ENCODE measurements around the gene COX7A1. TPM values are rescaled to one million over a fixed set of nuclear protein-coding genes. Genes with fewer than 3 reads are reported as not detected.
"Not testable (repeated sequence)": the region's sequence is repeated elsewhere in the genome, so short reads cannot be mapped to it uniquely, and the experiment has no call there.

Gene COX7A1
- total RNA-seq, 4 donors from 2014 or later, result 1.8 to 19.8 (median 6.6) TPM

DNA sequence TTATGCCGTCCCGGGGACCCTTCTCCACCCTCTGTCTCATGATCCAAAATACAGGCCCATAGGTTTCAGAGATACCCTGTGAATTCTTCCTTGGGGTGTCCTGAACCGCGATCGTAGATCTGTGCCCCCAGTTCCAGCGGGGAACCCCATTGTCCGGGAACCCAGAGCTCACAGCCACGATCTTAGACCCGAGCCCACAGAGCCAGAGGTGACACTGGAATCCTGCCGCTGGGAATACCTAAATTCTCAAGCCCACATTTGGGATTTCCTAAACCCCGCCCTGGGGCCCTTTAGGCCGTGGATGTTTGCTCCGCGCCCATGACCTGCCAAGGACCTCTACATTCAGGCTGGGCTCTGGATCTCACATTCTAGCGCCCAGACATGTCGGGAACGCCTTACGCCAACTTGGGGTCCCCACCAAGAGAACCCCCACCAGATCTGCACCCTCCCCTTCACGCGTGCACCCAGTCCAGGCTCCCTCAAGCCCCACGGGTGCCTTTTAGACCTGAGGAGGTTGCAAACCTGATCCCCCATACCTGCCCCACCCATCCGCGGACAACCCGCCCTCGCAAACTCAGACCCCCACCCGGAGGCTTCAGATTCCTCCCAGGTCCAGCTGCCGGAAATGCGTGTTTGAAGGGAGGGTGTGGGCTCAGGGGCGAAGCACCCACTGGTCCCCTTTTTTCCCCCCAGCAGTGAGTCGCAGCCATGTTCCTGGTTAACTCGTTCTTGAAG lies 11.8 kb downstream of the COX7A1 start:
- Histone ChIP-seq H3K4me1 (peaks cover 0 to 18% (median 5%) of the 10 kb centered on the region in 4 donors), H3K9me3 (no peaks in the 10 kb centered on the region), H3K4me3 (peak overlapping the region; percentile 69 to 86 (median 82)), H3K27ac (peak overlapping the region; percentile 93 to 99 (median 97)), H3K27me3 (no peaks in the 10 kb centered on the region), H3K36me3 (peaks cover 0 to 38% (median under 1%) of the 10 kb centered on the region in 3 donors)
- DNase-seq, result peak in 2 of 3 donors; percentile 50 to 72
- TF ChIP-seq CTCF (IDR thresholded peaks at IDR 0.05), result no peak
- TF ChIP-seq POLR2A (IDR thresholded peaks at IDR 0.05), result no peak

GRCh38 chr19:36139473-36140303 lies 12.6 kb downstream of the COX7A1 start, which contains the start of gene CAPNS1:
CAPNS1 (plus strand) TSS chr19:36140066; CDS start chr19:36141012, 946 bp downstream.
- peak; percentile 92 to 98 (median 98) for DNase-seq
- peak within 1 kb of the TSS; percentile 93 to 99 (median 97) for H3K27ac ChIP-seq
- H3K36me3 ChIP-seq, result peaks cover 0 to 31% (median 0%) of the 10 kb centered on the region in 3 donors
- TF ChIP-seq CTCF (IDR thresholded peaks at IDR 0.05) (peak in 2 of 6 experiments; percentile 9 to 23), POLR2A (IDR thresholded peaks at IDR 0.05) (peak; percentile 96 to 98)
- no peaks in the 10 kb centered on the region for H3K9me3 ChIP-seq
- peak within 1 kb of the TSS; percentile 69 to 86 (median 82) for H3K4me3 ChIP-seq
- H3K4me1 ChIP-seq, result peaks cover 0 to 18% (median 5%) of the 10 kb centered on the region in 4 donors
- H3K27me3 ChIP-seq, result no peaks in the 10 kb centered on the region

DNA sequence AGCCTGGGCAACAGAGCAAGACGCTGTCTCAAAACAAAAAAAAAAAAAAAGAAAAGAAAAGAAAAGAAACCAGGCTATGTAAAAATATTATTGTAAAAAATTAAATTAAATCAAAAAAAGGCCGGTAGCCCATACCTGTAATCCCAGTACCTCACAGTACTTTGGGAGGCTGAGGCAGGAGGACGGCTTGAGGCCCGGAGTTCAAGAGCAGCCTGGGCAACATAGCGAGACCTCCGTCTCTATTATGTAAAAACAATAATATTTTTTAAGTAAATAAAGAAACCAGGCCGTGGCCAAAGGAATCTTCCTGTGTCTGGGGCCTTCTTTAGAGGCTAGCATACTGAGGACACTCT lies 13.2 kb downstream of the COX7A1 start:
- Histone ChIP-seq H3K4me3 (peak overlapping the region; percentile 69 to 86 (median 82)), H3K36me3 (peaks cover 0 to 25% (median 0%) of the 10 kb centered on the region in 3 donors), H3K4me1 (peaks cover 0 to 18% (median 5%) of the 10 kb centered on the region in 4 donors), H3K27ac (peak overlapping the region; percentile 93 to 99 (median 97)), H3K27me3 (no peaks in the 10 kb centered on the region), H3K9me3 (no peaks in the 10 kb centered on the region)
- TF ChIP-seq POLR2A (IDR thresholded peaks at IDR 0.05), result no peak
- no peak for TF ChIP-seq CTCF (IDR thresholded peaks at IDR 0.05)
- no peak for DNase-seq

- TF ChIP-seq POLR2A (IDR thresholded peaks at IDR 0.05), result peak; percentile 42 to 46
- no peak for TF ChIP-seq CTCF (IDR thresholded peaks at IDR 0.05)
- H3K36me3 ChIP-seq, result peaks cover 0 to 6% (median 0%) of the 10 kb centered on the region in 3 donors
- peaks cover 0 to 17% (median 5%) of the 10 kb centered on the region in 4 donors for H3K4me1 ChIP-seq
- no peaks in the 10 kb centered on the region for H3K27me3 ChIP-seq
- H3K9me3 ChIP-seq, result no peaks in the 10 kb centered on the region
- DNase-seq, result peak in 2 of 3 donors; percentile 75 to 79
- peak overlapping the region in 1 of 4 donors; percentile 1 for H3K4me3 ChIP-seq
- H3K27ac ChIP-seq, result peak overlapping the region in 3 of 4 donors; percentile 53 to 78 (median 66)
These were observed 15.1 kb downstream of the COX7A1 start for GRCh38 chr19:36136964-36137686.

DNA sequence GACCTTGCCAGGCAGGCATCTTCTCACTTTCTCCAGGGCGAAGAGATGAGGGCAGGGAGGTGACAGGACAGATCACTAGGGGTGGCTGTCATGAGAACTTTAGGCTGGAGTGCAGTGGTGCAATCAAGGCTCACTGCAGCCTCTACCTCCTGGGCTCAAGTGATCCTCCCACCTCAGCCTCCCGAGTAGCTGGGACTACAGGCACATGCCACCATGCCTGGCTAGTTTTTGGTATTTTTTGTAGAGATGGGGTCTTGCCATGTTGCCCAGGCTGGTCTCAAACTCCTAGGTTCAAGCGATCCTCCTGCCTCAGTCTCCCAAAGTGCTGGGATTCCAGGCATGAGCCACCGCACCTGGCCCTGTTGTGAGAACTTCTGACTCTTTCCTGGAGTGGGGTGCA lies 17.4 kb downstream of the COX7A1 start:
- not testable (repeated sequence) for H3K36me3 ChIP-seq, H3K27me3 ChIP-seq, H3K27ac ChIP-seq, H3K4me1 ChIP-seq, H3K4me3 ChIP-seq, H3K9me3 ChIP-seq, DNase-seq

GRCh38 chr19:36131221-36131620 lies 21.0 kb downstream of the COX7A1 start:
- not testable (repeated sequence) for H3K27ac ChIP-seq, H3K4me1 ChIP-seq, H3K4me3 ChIP-seq

More at GRCh38 chr19:36131221-36131620, 21.0 kb downstream of the COX7A1 start:
- not testable (repeated sequence) for H3K36me3 ChIP-seq, DNase-seq, H3K9me3 ChIP-seq, H3K27me3 ChIP-seq
